ENCODE measurements around the gene ZNF438.
"Not testable (repeated sequence)": the region's sequence is repeated elsewhere in the genome, so short reads cannot be mapped to it uniquely, and the experiment has no call there.

ZNF438 gene, protein sequence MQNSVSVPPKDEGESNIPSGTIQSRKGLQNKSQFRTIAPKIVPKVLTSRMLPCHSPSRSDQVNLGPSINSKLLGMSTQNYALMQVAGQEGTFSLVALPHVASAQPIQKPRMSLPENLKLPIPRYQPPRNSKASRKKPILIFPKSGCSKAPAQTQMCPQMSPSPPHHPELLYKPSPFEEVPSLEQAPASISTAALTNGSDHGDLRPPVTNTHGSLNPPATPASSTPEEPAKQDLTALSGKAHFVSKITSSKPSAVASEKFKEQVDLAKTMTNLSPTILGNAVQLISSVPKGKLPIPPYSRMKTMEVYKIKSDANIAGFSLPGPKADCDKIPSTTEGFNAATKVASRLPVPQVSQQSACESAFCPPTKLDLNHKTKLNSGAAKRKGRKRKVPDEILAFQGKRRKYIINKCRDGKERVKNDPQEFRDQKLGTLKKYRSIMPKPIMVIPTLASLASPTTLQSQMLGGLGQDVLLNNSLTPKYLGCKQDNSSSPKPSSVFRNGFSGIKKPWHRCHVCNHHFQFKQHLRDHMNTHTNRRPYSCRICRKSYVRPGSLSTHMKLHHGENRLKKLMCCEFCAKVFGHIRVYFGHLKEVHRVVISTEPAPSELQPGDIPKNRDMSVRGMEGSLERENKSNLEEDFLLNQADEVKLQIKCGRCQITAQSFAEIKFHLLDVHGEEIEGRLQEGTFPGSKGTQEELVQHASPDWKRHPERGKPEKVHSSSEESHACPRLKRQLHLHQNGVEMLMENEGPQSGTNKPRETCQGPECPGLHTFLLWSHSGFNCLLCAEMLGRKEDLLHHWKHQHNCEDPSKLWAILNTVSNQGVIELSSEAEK

DNA sequence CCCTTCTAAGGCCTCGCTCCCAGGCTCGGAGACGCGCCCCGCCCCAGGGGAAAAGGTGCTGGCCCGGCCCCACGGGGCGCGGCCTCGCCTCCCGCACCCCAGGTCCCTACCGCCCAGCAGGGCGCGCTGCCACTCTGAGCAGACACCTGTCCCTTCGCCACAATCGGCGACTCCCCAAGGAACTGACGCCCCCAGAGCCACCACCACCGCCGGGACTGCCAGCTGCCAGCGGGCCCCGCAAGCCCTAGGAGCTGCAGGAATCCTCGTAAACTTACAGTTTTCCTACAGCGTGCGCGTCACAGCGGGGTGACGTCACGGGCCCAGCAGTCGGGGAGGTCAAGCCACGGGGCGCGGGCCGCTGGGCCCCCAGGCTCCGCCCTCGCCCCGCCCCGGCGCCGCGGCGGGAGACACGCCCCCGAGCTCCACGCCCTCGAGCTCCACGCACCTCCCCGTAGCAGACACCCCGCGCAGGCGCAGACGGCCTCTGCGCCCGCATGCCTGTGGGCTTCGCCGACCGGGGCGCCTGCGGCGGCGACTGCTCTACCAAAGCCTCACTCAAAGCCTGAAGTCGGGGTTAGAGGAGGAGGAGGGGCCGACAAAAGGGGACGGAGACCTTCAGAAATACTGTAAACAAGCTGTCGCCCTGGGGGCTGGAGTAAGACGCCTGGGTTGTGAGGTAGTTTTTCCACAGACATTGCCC lies at the start of gene ZNF438:
Gene ZNF438, minus strand, starts transcription at position 308 of the 700 bp plus-strand sequence. CDS start 154,831 bp downstream, outside the sequence.
- peak; percentile 94 for DNase-seq

DNA sequence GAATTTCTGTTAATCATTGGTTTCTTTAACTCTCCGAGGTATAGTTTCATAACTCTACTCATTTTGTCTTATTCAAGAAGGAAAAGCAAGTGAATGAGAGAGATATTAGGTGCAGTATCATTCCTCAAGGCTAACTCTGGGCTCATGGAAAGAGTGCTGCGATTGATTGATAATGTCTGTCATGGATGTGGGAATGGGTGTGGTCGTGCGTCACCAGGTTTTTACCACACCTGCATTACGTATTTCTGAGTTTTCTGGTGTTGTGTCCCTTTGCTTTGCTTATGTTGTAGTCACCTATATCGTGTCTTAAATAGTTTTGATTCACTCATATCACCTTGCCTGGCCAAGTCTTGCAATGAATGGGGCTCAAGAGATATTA lies 44.9 kb upstream of the ZNF438 start:
- no peak for DNase-seq

DNA sequence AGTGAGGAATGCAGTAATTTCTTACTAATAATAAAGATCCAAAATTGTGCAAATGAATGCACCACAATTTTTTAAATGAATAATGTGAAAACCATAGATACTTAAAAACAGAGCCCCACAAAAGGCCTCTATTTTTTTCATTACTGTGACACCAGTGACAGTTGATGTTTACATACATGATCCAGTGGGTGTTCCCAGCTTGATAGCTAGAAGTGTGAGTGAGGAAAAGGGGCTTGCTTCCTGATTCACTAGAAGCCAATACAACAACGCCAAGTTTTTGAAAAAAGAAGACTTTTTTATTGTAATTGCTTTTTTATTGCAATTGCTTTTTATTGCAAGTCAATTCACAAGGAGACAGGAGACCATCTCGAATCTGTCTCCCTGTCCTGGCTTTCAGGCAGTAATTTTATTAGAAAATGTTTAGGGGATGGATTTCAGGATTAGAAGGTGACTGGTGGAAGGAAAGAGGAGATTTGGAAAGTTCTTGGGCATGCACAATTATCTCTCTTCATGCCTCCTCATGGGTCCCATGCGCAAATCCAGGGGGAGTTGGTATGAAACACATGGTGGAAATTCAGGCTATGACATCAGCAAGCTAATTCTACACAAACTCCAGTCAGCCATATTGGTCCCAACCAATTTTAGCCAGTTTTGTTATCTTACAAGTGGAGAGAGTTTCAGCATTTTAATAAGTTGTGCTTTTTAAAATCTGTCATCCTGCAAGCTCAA lies 44.4 kb upstream of the ZNF438 start:
- no peak for DNase-seq

DNA sequence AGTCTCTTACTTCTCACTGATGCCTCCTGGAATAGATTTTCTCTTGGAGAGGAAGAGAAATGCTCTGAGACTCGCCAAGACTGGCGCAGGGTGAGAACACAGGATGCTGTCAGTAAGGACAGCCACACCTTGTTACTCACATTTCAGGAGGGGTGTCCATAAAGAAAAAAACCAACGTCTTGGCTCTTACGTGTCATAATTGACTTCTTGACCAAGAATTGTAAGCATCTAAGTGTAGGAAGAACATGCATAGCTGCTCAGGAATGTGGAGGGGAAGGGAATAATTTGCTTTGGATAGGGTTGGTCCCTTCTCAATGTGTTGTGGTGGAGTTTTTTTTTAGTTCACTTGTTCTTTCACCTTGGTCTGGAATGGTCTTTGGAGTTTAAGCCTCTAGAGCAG lies 43.8 kb upstream of the ZNF438 start:
- no peak for DNase-seq

DNA sequence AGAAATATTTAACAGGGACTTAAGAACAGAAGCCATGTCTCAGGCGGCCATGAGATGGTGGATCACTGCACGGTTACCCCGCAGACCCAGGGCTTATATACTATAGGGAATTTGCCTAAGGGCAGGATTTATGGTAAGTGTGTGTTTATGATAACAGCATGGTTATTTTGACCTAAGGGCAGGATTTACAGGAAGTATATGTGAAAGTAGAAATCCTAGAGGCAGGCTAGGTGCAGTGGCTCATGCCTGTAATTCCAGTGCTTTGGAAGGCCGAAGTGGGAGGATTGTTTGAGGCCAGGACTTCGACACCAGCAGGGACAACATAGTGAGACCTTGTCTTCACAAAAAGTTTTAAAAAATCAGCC lies 43.0 kb upstream of the ZNF438 start:
- DNase-seq = no peak

DNA sequence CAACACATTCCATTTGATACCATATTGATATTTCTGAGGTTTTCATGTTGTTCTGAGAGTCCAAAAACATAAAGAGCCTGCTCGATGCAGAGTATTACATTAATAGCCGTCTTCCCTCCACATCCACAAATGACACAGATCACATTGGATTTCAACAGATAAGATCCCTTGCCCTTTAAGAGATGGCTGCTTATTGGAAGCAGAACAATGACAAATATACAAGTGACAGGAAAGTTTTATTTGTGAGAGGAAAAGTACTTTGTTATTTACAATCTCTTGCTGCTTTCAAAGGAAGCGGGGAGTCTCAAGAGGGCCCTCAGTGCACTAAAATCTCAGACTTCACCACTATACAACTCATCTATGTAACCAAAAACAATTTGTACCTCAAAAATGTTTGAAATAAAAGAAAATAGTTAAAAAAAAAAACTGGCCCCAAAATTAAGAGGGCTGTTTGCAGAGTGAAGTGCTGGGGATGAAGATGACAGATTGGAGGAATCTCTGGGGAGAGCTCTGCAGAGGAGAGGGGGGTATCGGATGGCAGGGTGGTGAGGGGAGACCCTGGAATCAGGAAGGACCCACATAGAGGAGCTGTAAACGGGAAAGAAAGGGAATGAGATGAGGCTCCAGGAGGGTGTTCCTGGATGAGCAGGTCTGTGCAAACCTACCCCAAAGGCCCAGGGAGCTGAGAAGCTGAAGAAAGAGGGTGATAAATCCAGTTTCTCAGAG lies 42.5 kb upstream of the ZNF438 start:
- DNase-seq = no peak

DNA sequence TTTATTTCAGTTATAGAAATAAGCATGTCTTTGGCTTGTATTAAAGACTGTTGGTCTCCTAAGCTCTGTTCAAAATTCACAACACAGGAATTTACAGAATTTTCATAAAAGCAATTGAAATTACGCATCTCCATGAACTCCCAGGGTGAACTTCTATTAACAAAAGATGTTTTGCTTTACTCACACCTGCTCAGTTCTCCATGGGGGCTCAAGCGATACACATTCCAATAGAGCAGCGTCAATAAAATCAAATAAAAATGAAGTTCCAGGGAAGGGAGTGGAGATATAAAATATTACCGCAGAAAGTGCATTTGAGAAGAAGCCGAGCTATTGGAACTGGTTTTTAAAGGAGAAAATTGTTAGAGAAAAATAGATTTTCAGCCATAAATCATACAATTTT lies 41.5 kb upstream of the ZNF438 start:
- DNase-seq = no peak

DNA sequence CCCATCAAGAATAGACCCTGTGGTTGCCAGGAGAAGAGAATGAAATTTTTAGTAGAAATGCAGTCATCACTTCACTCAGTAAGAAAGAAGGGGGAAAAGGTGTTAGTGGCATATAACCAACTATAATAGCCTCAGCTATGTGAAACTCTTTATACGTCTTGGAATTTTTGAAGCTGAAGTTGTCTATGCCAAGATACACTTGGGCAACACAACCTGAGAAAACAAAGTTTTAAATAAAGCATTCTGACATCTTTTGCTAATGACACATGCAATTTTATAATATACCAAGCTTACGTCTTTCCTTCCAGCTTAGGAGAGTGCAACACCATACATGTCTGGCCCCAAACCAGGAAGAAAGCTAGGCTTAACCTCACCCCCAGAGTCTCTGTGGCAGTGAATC lies 40.8 kb upstream of the ZNF438 start:
- no peak for DNase-seq

DNA sequence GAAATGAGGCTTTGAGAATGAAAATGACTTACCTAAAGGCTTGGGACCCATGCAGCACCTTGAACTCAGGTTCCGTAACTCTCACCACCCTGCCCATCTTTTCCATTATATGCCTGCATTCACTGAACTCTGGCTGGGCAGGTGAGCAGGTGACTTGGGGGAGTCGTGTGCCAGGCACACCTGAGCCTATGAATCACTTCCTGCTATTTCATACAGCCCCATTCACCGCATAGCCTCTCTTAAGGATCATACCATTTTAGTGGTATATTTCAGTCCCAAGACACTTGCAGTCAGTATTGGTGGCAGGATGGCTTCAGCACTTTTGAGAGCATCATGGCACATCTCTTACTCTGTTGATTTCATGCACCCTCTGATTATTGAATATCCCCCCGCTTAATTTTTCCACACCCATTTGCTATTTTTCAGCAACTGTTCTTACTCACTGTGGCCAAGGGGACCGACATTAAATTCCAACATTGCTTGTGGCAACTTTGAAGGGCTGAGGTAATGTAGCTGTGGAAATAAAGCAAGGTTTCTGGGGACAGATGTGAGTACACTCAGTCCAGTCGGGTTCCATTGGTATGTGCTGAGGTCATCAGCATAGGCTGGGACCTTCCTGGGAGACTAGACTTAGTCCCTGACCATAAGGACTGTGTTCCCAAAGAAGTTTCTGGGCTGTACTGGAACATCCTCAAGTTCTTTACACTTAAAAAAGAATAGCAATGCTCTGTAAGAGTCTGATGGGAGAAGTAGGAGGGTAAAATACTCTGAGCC lies 39.8 kb upstream of the ZNF438 start:
- DNase-seq = no peak

DNA sequence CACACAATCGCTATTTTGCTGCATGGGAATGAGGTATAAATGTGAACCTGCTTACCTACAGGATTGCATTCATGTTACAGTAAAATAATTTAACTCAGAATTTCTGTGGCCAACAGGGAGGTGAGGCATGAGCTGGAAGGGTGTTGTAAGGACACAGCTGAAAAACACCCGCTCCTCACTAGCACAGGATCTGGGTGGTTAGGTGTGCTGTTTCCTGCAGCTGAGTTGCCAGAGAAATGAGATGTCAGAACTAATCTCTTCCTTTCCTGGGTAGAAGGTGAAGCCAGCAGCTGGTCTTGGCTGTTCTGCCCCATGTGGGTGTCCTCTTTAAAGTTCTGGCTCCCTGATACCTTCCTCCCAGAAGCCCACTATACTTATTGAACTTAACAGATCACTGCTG lies 39.0 kb upstream of the ZNF438 start:
- no peak for DNase-seq

DNA sequence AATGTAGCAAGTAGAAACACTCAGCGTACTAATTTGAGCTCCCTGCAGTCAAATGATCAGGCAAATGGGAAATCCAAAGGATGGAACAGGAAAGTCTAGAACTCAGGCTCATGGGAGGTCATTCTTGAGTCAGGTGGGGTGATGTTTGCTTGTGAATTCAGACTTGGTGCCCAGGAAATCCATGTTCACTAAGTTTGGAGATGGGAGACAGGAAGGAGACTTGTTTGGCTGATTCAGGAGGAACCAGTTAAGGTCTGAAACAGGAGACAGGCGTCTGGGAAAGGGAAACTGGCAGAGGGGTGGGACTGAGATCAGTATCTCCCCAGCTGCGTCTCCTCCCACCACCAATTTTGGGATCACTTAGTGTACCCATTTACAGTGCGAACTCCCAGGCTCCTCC lies 38.4 kb upstream of the ZNF438 start:
- no peak for DNase-seq

DNA sequence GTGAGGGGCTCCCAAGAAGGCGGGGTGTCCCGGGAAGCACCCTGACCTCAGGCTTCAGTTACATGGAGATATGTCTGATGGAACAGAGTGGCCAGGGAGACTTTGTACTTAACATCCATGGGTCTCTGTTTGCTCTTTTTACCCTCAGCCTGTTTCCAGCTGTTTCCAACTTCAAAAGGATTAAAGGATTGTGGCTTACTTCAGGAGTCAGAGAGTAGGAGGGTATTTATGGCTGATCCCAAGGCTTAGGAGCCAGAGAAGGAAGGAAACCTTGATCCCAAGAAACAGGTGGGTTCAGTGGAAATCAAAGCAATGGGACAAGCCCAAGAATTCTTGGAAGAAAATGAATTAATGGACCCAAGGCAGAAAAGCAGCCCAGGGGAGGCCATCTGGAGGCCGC lies 37.7 kb upstream of the ZNF438 start:
- DNase-seq = no peak

DNA sequence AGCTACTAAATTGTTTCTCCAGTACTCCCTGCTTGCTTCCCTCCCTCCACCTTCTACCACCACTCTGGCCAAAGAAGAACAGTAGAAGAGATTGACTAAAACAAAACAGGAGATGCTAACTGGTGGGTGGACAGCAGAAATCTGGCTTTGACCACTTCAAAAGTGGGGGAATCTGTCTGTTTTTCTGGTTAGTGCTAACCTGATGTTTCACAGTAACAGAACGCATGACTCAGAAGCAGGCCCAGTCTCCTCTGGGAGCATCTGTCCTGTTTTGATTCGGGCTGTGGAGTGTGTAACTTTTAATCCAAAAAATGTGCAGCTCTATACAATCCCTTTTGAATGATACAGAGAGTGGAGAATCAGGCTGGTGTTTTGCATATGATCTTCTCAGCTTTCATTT lies 32.7 kb upstream of the ZNF438 start:
- DNase-seq = no peak

DNA sequence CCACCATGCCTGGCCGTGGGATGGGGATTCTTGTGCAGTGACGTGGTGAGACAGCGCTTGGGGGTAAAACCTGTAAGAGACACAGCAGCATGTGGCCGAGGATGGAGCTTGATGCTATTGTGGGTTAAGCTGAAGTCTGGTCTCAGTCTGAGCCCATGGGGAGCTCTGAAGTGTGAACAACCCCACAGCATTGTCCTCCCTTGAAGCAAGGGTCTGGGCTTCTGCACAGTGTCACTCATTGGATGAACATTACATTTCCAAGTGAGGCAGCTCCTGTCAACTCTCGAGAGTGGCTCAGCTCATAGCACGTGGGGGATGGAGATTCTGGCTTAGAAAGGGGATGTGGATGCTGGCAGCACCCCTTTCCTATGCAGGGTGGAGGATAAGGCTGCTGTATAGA lies 32.2 kb upstream of the ZNF438 start:
- no peak for DNase-seq

DNA sequence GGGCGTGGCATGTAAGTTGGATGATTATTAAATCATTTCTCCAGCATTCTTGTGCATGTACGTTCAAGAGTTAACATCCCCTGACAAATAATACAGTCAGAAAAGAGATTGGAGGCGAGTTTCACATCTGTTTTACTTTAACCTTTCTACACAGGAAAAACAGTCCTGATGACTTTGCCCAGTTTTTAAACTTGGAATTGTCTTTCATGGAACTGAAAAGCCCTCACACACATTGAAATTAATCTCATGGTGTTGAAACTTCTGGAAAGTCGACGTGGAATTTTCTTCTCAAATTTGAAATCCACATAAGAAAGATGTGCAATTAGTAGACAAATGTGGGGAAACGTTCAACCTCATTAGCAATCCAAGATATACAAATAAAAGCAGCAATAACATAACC lies 31.2 kb upstream of the ZNF438 start:
- no peak for DNase-seq

DNA sequence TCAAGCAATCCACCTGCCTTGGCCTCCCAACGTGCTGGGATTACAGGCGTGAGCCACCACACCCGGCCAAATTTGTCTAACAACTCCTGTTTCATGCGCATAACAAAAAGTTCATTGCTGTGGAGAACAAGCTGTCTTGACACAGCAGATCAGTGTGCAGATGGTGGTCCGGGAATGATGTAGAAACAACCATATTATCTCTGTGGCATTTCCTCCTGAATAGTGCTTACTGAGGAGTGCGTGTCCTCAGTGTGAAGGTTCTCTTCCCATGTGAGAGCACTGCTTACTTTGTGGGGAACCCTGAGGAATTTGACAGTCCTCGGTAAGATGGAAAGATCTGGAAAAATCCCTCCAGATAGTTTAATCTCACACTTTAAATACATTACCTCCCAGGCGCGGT lies 30.3 kb upstream of the ZNF438 start:
- no peak for DNase-seq

DNA sequence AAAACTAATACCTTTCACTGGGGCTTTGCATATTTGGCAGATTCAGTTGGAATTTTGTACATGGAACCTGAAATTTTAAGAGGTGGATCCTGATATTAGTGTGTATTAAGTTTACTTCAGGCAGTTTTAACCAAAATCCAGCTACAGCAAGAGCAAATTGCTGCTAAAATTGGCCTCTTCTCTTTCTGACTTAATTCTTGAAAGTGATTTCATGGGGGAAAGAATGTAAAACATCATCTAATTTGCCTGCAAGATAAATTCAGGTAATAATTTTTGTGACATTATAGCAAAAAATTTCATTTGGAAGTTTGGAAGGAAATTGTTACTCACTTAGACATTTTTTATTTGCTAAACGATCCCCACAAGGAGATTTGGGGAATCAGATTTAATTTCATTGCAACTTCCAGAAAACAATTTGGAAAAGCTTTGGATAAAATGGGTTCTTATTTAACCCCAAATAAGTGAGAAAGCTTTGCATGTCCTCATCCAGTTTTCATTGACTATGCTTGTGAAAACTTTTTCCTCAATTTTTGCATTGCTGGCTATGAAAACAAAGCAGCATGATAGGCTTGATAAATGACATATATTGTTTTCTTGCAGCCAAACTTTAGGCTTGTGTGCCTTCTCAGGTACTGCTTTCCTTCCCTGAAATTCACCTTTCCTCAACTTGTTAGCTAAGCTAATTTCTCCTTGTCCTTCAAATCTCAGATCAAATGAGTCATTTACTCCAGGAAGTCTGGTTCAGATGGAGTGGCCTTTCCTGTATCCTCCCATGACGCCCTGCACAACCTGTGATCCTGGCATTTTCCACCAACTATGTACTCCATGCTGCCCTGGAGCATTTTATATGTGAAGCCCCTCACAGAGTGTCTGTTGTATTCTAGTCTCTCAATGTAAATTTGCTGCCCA lies 27.4 kb upstream of the ZNF438 start:
- no peak for DNase-seq

DNA sequence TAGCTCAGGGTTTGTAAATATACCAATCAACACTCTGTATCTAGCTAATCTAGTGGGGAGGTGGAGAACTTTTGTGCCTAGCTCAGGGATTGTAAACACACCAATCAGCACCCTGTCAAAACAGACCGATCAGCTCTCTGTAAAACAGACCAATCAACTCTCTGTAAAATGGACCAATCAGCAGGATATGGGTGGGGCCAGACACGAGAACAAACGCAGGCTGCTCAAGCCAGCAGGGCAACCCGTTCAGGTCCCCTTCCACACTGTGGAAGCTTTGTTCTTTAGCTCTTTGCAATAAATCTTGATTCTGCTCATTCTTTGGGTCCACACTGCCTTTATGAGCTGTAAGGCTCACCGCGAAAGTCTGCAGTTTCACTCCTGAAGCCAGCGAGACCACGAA lies 25.0 kb upstream of the ZNF438 start:
- DNase-seq = not testable (repeated sequence)

DNA sequence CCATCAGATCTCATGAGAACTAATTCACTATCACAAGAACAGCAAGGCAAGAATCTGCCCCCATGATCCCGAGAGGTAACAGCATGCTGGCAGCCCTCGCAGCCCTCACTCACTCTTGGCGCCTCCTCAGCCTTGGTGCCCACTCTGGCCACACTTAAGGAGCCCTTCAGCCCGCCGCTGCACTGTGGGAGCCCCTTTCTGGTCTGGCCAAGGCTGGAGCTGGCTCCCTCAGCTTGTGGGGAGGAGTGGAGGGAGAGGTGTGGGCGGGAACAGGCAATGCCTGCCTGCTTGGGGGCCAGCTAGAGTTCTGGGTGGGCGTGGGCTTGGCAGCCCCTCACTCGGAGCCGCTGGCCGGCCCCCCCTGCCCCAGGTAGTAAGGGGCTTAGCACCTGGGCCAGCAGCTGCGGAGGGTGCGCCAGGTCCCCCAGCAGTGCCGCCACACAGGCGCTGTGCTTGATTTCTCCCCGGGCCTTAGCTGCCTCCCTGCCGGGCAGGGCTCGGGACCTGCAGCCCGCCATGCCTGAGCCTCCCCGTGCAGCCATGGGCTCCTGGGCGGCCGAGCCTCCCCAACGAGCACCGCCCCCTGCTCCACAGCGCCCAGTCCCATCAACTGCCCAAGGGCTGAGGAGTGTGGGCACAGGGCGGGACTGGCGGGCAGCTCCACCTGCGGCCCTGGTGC lies 24.0 kb upstream of the ZNF438 start:
- DNase-seq = no peak

DNA sequence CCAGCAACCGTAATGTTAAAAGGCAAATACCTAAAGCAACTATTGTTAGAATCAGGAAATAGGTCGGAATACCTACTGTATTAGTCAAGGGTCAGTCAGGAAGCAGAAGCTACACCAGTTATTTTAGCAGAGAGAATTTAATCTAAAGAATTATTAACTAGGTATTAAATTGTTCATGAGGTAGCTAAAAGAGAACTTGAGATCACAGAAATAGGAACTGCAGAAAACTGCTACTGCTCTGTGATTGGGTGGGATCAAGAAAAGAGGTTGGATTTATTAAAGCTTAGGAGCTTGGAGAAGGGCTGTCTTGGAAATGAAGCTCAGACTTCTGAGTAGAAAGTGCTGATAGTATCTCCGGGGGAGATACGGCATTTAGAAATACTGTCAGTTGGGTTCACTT lies 20.0 kb upstream of the ZNF438 start:
- no peak for DNase-seq

Measured in hematopoietic multipotent progenitor cell treated with erythropoietin and hydrocortisone succinate and interleukin-3 and kit ligand, for 6 days (in vitro differentiated cells).